KMS-11 (cell line): ENCODE data around the gene LHFPL3.

Source experiments
- H2AFZ ChIP-seq: fragments of 200-600 bp; sonication (generic); 2 replicates; pipeline ENCODE4 v1.6.1; 2016; ENCODE audit warnings: antibody characterized with exemption, mixed run types, low read depth
- H3K27ac ChIP-seq: fragments of 200-600 bp; sonication (generic); 2 replicates; pipeline ENCODE4 v1.6.1; 2016; ENCODE audit warnings: mild to moderate bottlenecking, mixed run types
- H3K27me3 ChIP-seq: fragments of 200-600 bp; sonication (generic); 2 replicates; pipeline ENCODE4 v1.6.1; 2017; ENCODE audit warnings: mild to moderate bottlenecking, low read depth, mixed run types, moderate library complexity; ENCODE audit not compliant: insufficient read depth
- H3K36me3 ChIP-seq: fragments of 200-600 bp; sonication (generic); 2 replicates; pipeline ENCODE4 v1.6.1; 2017; ENCODE audit warnings: mild to moderate bottlenecking, mixed run types; ENCODE audit not compliant: insufficient read depth
- H3K4me1 ChIP-seq: fragments of 200-600 bp; sonication (generic); 2 replicates; pipeline ENCODE4 v1.6.1; 2016; ENCODE audit warnings: mild to moderate bottlenecking, low read depth, mixed run types; ENCODE audit not compliant: poor library complexity, severe bottlenecking
- H3K4me2 ChIP-seq: fragments of 200-600 bp; sonication (generic); 2 replicates; pipeline ENCODE4 v1.7.0; 2016; ENCODE audit warnings: mild to moderate bottlenecking, mixed run types
- H3K4me3 ChIP-seq: fragments of 200-600 bp; sonication (generic); IDR thresholded peaks from 2 replicates; pipeline ENCODE4 v1.6.1; 2017; ENCODE audit warnings: low read depth, low read length, mixed read lengths; ENCODE audit not compliant: insufficient read depth
- H3K79me2 ChIP-seq: fragments of 200-600 bp; sonication (generic); 2 replicates; pipeline ENCODE4 v1.6.1; 2016; ENCODE audit warnings: low read depth, mixed run types; ENCODE audit not compliant: insufficient read depth
- H3K9ac ChIP-seq: fragments of 200-600 bp; sonication (generic); 2 replicates; pipeline ENCODE4 v1.6.1; 2016; ENCODE audit warnings: mild to moderate bottlenecking, mixed run types
- H4K20me1 ChIP-seq: fragments of 200-600 bp; sonication (generic); 2 replicates; pipeline ENCODE4 v1.6.1; 2016; ENCODE audit warnings: mild to moderate bottlenecking, mixed run types; ENCODE audit not compliant: insufficient read depth
- TF ChIP-seq, protein P1 (sequence below): fragments of 200-600 bp; sonication (generic); conservative IDR thresholded peaks from 2 replicates; pipeline ENCODE4 v1.6.1; 2017; ENCODE audit warnings: low read depth, mild to moderate bottlenecking, antibody characterized with exemption, low read length, moderate library complexity, mixed read lengths

LHFPL3 gene

DNA sequence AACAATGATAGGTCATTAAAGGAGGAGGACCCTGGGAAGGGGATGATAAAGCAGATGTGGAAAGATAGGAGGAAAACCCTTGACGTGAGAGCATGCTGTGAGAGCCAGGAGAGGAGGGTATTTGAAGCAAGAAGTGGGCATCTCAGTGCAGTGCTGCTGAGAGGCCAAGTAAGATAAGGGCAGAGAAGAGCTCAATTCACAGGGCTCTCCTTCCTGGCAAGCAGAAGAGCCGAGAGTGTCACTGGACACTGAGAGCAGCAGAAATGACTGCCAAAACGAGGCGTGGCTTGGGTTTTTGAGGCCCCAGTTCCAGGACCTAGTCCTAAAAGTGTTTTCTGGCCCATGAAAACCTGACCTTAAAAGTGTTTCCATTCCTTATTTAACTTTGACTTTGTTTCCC, 213.5 kb downstream of the LHFPL3 start:
- no peak overlapping the region for H2AFZ ChIP-seq
- no peaks in the 10 kb centered on the region for H3K27me3 ChIP-seq
- H3K4me2 ChIP-seq: no peak overlapping the region
- H3K4me3 ChIP-seq: no peak overlapping the region
- H3K27ac ChIP-seq: no peak overlapping the region
- no peaks in the 10 kb centered on the region for H3K4me1 ChIP-seq
- no peaks in the 10 kb centered on the region for H3K79me2 ChIP-seq
- no peak overlapping the region for H3K9ac ChIP-seq
- TF ChIP-seq, protein P1, sequence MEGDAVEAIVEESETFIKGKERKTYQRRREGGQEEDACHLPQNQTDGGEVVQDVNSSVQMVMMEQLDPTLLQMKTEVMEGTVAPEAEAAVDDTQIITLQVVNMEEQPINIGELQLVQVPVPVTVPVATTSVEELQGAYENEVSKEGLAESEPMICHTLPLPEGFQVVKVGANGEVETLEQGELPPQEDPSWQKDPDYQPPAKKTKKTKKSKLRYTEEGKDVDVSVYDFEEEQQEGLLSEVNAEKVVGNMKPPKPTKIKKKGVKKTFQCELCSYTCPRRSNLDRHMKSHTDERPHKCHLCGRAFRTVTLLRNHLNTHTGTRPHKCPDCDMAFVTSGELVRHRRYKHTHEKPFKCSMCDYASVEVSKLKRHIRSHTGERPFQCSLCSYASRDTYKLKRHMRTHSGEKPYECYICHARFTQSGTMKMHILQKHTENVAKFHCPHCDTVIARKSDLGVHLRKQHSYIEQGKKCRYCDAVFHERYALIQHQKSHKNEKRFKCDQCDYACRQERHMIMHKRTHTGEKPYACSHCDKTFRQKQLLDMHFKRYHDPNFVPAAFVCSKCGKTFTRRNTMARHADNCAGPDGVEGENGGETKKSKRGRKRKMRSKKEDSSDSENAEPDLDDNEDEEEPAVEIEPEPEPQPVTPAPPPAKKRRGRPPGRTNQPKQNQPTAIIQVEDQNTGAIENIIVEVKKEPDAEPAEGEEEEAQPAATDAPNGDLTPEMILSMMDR: no peak
- H3K36me3 ChIP-seq: no peaks in the 10 kb centered on the region
- H4K20me1 ChIP-seq: no peaks in the 10 kb centered on the region

DNA sequence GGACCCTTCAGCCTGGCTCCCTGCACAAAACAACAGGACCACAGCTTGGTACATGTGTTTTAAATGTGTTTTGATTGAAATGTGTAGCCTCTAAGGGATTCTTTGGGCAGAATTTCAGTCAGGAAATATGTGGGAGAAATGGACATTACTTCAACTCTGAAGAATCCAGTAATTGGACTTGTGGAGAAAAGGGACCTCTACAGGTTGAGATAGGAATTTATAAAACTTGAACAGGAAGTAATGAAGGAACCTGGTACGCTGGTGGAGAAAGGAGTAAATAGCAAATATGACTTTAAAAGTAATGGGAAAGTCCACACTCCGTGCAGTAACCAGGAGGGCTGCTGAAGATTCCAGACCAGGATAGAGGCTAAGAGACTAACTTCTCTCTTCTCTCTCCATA, 220.5 kb downstream of the LHFPL3 start:
- Histone ChIP-seq H3K9ac (no peak overlapping the region), H3K27ac (no peak overlapping the region), H3K4me3 (no peak overlapping the region), H2AFZ (no peak overlapping the region), H3K79me2 (no peaks in the 10 kb centered on the region), H3K4me2 (no peak overlapping the region), H3K36me3 (no peaks in the 10 kb centered on the region), H4K20me1 (no peaks in the 10 kb centered on the region), H3K4me1 (no peaks in the 10 kb centered on the region), H3K27me3 (no peaks in the 10 kb centered on the region)
- TF ChIP-seq, protein P1: no peak

DNA sequence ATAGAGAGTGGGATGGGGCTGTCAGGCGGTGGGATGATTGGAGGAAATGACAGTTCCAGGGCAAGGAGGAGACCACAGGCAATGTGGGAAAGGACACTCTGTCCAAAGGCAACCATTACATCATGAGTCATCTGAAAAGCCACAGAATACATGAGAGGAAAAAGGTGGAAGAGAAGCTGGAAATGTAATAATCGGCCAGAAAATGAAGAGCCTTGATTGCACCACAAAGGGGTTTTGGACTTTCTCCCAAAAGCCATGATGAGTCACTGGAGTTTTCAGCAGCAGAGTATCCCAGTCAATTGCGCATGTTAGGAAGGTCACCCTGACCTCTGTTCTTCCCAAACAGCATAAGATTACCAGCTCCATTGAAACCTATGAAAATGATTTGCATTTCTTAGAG, 222.0 kb downstream of the LHFPL3 start:
- H3K27me3 ChIP-seq: no peaks in the 10 kb centered on the region
- H3K36me3 ChIP-seq: no peaks in the 10 kb centered on the region
- no peak overlapping the region for H3K27ac ChIP-seq
- no peaks in the 10 kb centered on the region for H3K79me2 ChIP-seq
- TF ChIP-seq, protein P1: no peak
- no peaks in the 10 kb centered on the region for H3K4me1 ChIP-seq
- no peak overlapping the region for H3K4me2 ChIP-seq
- H2AFZ ChIP-seq: no peak overlapping the region
- no peaks in the 10 kb centered on the region for H4K20me1 ChIP-seq
- H3K9ac ChIP-seq: no peak overlapping the region
- no peak overlapping the region for H3K4me3 ChIP-seq

DNA sequence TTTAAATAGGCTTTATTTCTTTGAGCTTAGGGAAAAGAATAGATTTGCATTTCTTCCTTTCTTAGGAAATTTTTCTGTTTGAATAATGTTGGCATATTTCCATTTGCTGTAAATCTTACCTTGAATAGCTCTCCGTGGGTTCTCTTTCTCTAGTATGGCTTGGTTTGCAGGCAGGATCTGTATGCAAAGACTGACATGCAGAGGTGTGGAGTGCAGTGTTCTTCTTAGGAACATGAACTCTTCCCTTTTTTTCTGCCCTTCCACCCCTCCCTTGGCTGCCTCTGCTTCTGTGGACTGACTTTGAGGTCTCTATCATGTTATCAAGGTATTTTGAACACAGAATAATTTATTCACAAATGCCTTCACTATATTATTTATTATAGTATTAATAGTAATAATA, 222.8 kb downstream of the LHFPL3 start:
- TF ChIP-seq, protein P1: no peak
- Histone ChIP-seq H3K27me3 (no peaks in the 10 kb centered on the region), H3K4me3 (no peak overlapping the region), H3K4me1 (no peaks in the 10 kb centered on the region), H3K79me2 (no peaks in the 10 kb centered on the region), H3K9ac (no peak overlapping the region), H3K36me3 (no peaks in the 10 kb centered on the region), H4K20me1 (no peaks in the 10 kb centered on the region), H3K27ac (no peak overlapping the region), H3K4me2 (no peak overlapping the region), H2AFZ (no peak overlapping the region)

DNA sequence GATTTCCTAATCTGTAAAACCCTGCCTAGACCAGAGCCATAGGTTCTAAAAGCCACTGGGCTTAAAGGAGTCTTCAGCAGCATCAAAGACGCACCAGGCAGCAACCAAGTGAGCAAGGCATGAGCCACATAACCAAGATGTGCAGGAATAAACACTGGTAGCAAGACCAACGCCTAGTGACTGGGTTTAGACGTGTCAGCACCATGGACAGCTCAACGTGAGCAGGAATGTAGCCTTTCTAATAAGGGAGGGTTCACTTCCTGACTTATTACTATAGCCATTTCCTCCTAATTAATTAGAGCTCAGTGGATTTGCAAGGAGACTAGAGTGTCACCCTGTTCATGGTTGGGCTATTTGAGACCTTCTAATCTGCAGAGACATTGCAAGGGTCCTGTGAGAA, 223.7 kb downstream of the LHFPL3 start:
- Histone ChIP-seq H3K9ac (no peak overlapping the region), H3K4me3 (no peak overlapping the region), H3K36me3 (no peaks in the 10 kb centered on the region), H3K27me3 (no peaks in the 10 kb centered on the region), H3K27ac (no peak overlapping the region), H3K4me1 (no peaks in the 10 kb centered on the region), H3K4me2 (no peak overlapping the region), H2AFZ (no peak overlapping the region), H4K20me1 (no peaks in the 10 kb centered on the region), H3K79me2 (no peaks in the 10 kb centered on the region)
- TF ChIP-seq, protein P1: no peak
